Eye (tissue), 1 donor: ENCODE measurements around the gene CLN6.
"Not testable (repeated sequence)": the region's sequence is repeated elsewhere in the genome, so short reads cannot be mapped to it uniquely, and the experiment has no call there.

Experiments used
- DNase-seq: peaks from one replicate; pipeline ENCODE4 v3.0.0-alpha.2; 2015

The CLN6 gene

GRCh38 chr15:68186671-68187397 lies 42.7 kb downstream of the CLN6 start:
- DNase-seq: no peak

GRCh38 chr15:68184616-68185480 lies 44.7 kb downstream of the CLN6 start:
- no peak for DNase-seq

- DNase-seq: no peak
These were observed 45.8 kb downstream of the CLN6 start for GRCh38 chr15:68183616-68184315.

GRCh38 chr15:68177742-68178141 lies 51.8 kb downstream of the CLN6 start:
- DNase-seq: no peak

- DNase-seq: no peak
These were observed 52.9 kb downstream of the CLN6 start for GRCh38 chr15:68176601-68177000.

- DNase-seq: no peak
These were observed 54.0 kb downstream of the CLN6 start for GRCh38 chr15:68175526-68175925.

- no peak for DNase-seq
These were observed 56.4 kb downstream of the CLN6 start for GRCh38 chr15:68173119-68173518.

GRCh38 chr15:68172037-68172436 lies 57.5 kb downstream of the CLN6 start:
- DNase-seq: not testable (repeated sequence)

- no peak for DNase-seq
These were observed 62.7 kb downstream of the CLN6 start for GRCh38 chr15:68166847-68167246.

GRCh38 chr15:68163191-68163590 lies 66.3 kb downstream of the CLN6 start:
- no peak for DNase-seq

- DNase-seq: no peak
These were observed 71.4 kb downstream of the CLN6 start for GRCh38 chr15:68158046-68158628.

GRCh38 chr15:68157074-68157473 lies 72.5 kb downstream of the CLN6 start:
- DNase-seq: no peak
